NCI-H2196 (cell line): ENCODE results near the gene SBNO2.

Experiments used
- DNase-seq: peaks from one replicate; lab custom pipeline; 2025; ENCODE audit not compliant: unreplicated experiment; lab: John Stamatoyannopoulos, UW

Gene SBNO2

GRCh38 chr19:1106841-1107660, 67.0 kb downstream of the SBNO2 start:
- no peak for DNase-seq

DNA sequence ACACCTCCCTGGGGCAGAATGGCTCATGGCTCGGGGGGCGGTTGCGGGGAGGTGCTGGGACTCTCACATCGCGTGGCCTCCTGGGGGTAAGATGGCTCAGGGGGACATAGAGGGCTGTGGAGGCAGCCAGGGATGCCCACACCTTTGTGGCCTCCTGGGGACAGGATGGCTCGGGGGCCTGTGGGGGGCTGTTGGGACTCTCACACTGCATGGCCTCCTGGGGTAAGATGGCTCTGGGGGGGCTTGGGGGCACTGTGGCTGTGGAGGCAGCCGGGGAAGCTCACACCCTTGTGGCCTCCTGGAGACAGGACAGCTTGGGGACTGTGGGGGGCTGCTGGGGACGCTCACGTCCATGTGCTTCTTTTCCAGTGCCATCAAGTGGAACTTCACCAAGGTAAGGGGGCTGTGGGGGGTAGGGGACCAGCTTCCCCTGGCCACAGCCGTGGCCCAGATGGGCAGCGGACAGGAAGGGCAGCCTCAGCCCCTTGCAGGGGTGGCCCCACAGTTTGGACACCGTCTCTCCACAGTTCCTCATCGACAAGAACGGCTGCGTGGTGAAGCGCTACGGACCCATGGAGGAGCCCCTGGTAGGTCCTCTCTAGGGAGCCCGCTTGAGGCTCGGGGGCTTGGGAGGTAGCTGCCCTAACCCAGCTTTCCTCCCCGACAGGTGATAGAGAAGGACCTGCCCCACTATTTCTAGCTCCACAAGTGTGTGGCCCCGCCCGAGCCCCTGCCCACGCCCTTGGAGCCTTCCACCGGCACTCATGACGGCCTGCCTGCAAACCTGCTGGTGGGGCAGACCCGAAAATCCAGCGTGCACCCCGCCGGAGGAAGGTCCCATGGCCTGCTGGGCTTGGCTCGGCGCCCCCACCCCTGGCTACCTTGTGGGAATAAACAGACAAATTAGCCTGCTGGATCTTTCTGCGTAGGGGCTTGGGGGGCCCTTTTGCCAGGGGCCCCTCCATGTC, 67.9 kb downstream of the SBNO2 start:
- no peak for DNase-seq

GRCh38 chr19:1105008-1105872, 68.8 kb downstream of the SBNO2 start:
- DNase-seq = no peak

GRCh38 chr19:1104311-1105007, 69.6 kb downstream of the SBNO2 start:
- DNase-seq = peak; percentile 78

GRCh38 chr19:1103708-1104310, 70.3 kb downstream of the SBNO2 start, which contains the start of gene GPX4:
Gene GPX4 (plus strand): TSS chr19:1103994. CDS start chr19:1104044, 50 bp downstream.
- DNase-seq = peak; percentile 99

- DNase-seq = no peak
These were observed 70.8 kb downstream of the SBNO2 start for GRCh38 chr19:1103132-1103707.

- DNase-seq = no peak
These were observed 71.5 kb downstream of the SBNO2 start for GRCh38 chr19:1102407-1103131.

DNA sequence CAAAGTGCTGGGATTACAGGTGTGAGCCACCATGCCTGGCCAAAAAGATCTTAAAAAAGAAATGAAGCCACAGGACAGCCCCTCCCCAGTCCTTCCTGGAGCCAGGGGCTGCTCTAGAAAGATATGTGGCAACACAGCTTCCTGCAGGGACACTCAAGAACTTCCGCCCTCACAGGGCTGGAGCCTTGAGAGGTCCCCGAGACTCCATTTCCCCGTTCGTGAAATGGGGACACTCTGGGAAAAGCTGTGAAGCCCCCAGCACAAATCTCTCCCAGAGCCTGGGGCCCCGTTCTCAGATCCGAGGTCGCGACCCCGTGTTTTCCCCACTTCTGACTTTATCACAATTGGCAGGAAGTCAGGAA, 72.8 kb downstream of the SBNO2 start:
- DNase-seq = no peak

GRCh38 chr19:1098177-1099051, 75.7 kb downstream of the SBNO2 start:
- DNase-seq = peak; percentile 66

GRCh38 chr19:1097810-1098176, 76.3 kb downstream of the SBNO2 start:
- DNase-seq = peak; percentile 39

- peak; percentile 99 for DNase-seq
These were observed 78.9 kb downstream of the SBNO2 start, which contains the start of gene POLR2E for GRCh38 chr19:1094978-1095701. Gene POLR2E (minus strand): TSS chr19:1095375. CDS start chr19:1095315, 60 bp downstream.

DNA sequence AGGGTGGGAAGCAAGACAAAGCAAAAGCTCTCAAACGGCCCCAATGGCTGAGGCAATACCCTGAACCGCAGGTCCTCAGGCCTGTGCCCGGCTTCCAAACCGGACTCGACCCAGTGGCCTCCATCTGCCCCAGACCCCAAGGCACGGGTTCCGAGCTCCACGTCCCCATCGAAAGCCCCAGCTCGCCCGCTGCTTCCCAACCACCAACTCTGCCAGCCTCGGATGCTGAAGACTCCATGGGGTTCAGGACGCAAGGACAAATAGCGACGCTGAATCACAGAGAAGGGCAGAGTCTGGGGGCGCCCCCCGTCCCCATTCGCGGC, 79.5 kb downstream of the SBNO2 start:
- no peak for DNase-seq

GRCh38 chr19:1093811-1094553, 80.1 kb downstream of the SBNO2 start:
- no peak for DNase-seq

- no peak for DNase-seq
These were observed 80.7 kb downstream of the SBNO2 start for GRCh38 chr19:1093330-1093729.

DNA sequence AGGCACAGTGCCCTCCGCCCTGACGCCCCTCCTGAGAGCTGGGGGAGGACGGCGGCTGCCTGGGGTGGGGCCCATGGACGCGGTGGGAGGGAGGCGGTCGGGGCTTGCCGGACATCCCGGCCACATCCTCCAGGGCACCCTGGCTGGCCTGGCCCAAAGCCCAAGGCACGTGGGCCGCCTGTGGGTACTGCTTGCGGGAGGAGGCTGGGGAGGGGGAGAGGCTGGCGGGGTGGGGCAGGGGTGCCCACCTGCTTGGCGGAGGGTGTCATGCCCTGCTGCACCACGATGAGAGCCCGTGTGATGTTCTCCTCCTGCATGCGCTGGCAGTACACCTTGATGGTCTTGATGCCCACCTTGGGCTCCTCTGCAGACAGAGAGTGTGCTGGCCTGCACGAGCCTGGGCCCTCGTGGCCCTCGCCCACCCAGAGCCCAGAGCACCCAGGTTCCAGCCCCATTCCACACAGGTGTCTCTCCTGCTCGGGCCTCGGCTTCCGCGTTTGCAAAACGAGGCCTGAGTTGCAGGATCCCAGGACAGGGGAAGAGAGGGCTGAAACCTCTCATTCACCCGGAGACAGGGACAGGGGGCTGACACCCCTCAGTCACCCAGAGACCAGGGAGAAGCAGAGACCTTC, 82.4 kb downstream of the SBNO2 start:
- no peak for DNase-seq
